Activated CD8-positive, alpha-beta T cell treated with anti-CD3 and anti-CD28 coated beads, Interleukin-2, amount 10 ng/mL, durations not matched to agents 7 days and 5 days (primary cell): ENCODE data around the gene CACNA1I. TPM values are rescaled to one million over a fixed set of nuclear protein-coding genes. Genes with fewer than 3 reads are reported as not detected.

ENCODE experiments used
- ATAC-seq: fragments of 150-1000 bp; cut with Tn5 transposase; one replicate; pipeline ENCODE4 v1.10.0; 2021; ENCODE audit warnings: moderate library complexity
- CTCF ChIA-PET: fragments of 350-600 bp; sonication (Branson Sonifier 250); formaldehyde crosslinking; loops from one replicate; lab custom pipeline; 2021; ENCODE audit warnings: antibody characterized with exemption; lab: Charles Lee
- POLR2A ChIA-PET: fragments of 350-600 bp; sonication (Branson Sonifier 250); formaldehyde crosslinking; loops from one replicate; lab custom pipeline; 2021; ENCODE audit warnings: antibody characterized with exemption; lab: Charles Lee
- DNase-seq: peaks from one replicate; pipeline ENCODE4 v3.0.0-alpha.2; 2020
- H3K27ac Mint-ChIP-seq: one replicate; pipeline ENCODE4 v1.8.0; 2021; ENCODE audit warnings: mild to moderate bottlenecking, mixed read lengths
- H3K27me3 Mint-ChIP-seq: one replicate; pipeline ENCODE4 v1.8.0; 2021; ENCODE audit warnings: low read depth, mixed read lengths
- H3K36me3 Mint-ChIP-seq: one replicate; pipeline ENCODE4 v1.8.0; 2021; ENCODE audit warnings: low read depth, mixed read lengths
- H3K4me1 Mint-ChIP-seq: one replicate; pipeline ENCODE4 v1.8.0; 2021; ENCODE audit warnings: low read depth, mixed read lengths
- H3K4me3 Mint-ChIP-seq: one replicate; pipeline ENCODE4 v1.8.0; 2021; ENCODE audit warnings: mild to moderate bottlenecking, mixed read lengths
- H3K9me3 Mint-ChIP-seq: one replicate; pipeline ENCODE4 v1.8.0; 2022; ENCODE audit warnings: mixed read lengths; ENCODE audit not compliant: insufficient read depth
- total RNA-seq, 2 experiments: library from RNA; stranded (reverse); gene quantifications; one replicate each; pipeline ENCODE4 v1.2.3, GENCODE V29; 2021

Gene CACNA1I
- total RNA-seq, 2 experiments from 2014 or later, result 0.60 to 0.74 TPM

DNA sequence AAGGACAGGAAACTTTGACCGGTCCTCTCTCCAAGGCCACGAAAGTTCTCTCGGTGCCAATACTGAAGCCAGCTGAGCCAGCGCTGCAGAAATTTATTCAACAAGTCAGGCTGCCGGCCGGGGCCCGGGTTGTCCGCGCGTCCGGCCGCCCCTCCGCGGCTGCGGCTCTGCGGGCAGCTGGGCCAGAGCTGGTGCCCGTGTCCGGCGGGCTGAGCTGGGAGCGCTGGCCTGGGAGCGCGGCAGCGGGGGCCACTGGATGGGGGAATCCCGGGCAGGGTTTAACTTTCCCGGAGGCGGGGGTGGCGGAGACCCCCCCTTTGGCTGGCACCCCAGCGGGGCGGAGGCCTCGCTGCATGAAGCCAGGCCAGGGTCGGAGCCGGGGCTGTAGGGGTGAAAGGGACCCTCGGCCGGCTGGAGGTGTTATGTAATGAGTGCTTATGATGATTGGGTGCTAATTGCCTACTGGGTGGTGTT is 12.3 kb upstream of the CACNA1I start:
- Mint-ChIP-seq H3K9me3 (no peaks in the 10 kb centered on the region), H3K4me1 (peaks cover 3% of the 10 kb centered on the region), H3K27me3 (peaks cover 48% of the 10 kb centered on the region), H3K4me3 (no peak overlapping the region), H3K27ac (no peak overlapping the region), H3K36me3 (no peaks in the 10 kb centered on the region)
- no peak for ATAC-seq
- ChIA-PET POLR2A (no interaction called here), CTCF (interaction anchor here (2.7 kb wide), 1 partner anchor 466 kb away, joined by 14 read pairs; no protein-coding TSS in a partner anchor)
- DNase-seq, result no peak

DNA sequence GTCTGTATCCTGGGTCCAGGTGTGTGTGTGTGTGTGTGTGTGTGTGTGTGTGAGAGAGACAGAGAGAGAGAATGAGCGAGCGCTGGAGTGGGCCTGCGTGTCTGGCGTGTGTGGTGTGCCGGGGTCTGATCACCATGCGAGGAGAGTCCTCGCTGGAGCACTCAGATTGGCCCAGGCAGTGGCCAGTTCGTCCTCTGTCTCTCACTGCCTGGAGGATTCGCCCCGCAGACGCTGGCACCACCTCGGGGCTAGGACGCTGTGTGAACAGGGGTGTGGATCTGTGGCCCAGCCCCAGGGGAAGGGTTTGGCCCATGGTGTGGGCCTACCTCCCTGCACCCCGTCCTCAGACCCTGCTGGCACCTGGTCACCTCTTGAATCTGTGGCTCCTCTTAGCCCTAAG is 11.6 kb upstream of the CACNA1I start:
- Mint-ChIP-seq H3K4me3 (no peak overlapping the region), H3K36me3 (no peaks in the 10 kb centered on the region), H3K4me1 (peaks cover 3% of the 10 kb centered on the region), H3K27me3 (peaks cover 45% of the 10 kb centered on the region), H3K9me3 (no peaks in the 10 kb centered on the region), H3K27ac (no peak overlapping the region)
- ATAC-seq (no peak), DNase-seq (no peak)
- POLR2A ChIA-PET, result no interaction called here
- CTCF ChIA-PET, result interaction anchor here (0.6 to 2.7 kb wide), 3 partner anchors 351 to 478 kb away, joined by 3 to 14 read pairs (median 3); no protein-coding TSS in a partner anchor

GRCh38 chr22:39559456-39560105 is 11.0 kb upstream of the CACNA1I start:
- Mint-ChIP-seq H3K9me3 (no peaks in the 10 kb centered on the region), H3K27me3 (peaks cover 39% of the 10 kb centered on the region), H3K27ac (no peak overlapping the region), H3K4me1 (peaks cover 3% of the 10 kb centered on the region), H3K36me3 (no peaks in the 10 kb centered on the region), H3K4me3 (no peak overlapping the region)
- no peak for ATAC-seq
- DNase-seq, result no peak
- POLR2A ChIA-PET, result no interaction called here
- CTCF ChIA-PET, result interaction anchor here (0.6 to 2.7 kb wide), 4 partner anchors 351 to 477 kb away, joined by 3 to 14 read pairs (median 3); no protein-coding TSS in a partner anchor

DNA sequence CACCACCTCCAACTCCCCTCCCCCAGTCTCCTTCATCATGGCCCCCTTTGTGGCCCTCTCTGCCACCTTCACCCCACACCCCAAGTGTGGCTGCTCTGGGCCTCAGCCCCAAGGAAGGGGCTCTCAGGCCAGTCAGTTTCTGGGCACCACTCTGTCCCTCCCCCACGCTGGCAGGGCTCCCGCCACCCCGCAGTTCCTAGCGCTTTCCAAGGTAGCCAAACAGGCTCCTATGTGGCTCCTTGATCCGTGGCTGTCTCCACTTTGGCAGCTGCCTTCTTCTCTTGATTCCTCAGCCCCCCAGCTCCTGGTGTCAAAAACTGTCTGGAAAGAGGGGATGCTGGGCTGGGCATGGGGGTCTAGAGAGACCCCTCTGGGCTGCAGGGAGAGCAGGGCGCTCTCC is 10.4 kb upstream of the CACNA1I start:
- H3K9me3 Mint-ChIP-seq, result no peaks in the 10 kb centered on the region
- ATAC-seq, result no peak
- DNase-seq, result no peak
- H3K4me1 Mint-ChIP-seq, result peaks cover 3% of the 10 kb centered on the region
- H3K27me3 Mint-ChIP-seq, result peaks cover 39% of the 10 kb centered on the region
- no peak overlapping the region for H3K27ac Mint-ChIP-seq
- POLR2A ChIA-PET, result no interaction called here
- CTCF ChIA-PET, result interaction anchor here (1.0 to 2.7 kb wide), 2 partner anchors 464 to 477 kb away, joined by 3 to 14 read pairs; no protein-coding TSS in a partner anchor
- no peaks in the 10 kb centered on the region for H3K36me3 Mint-ChIP-seq
- no peak overlapping the region for H3K4me3 Mint-ChIP-seq

GRCh38 chr22:39562839-39563489 is 7.6 kb upstream of the CACNA1I start:
- ATAC-seq (no peak), DNase-seq (no peak)
- Mint-ChIP-seq H3K36me3 (peaks cover 2% of the 10 kb centered on the region), H3K27ac (no peak overlapping the region), H3K27me3 (peaks cover 25% of the 10 kb centered on the region), H3K4me3 (no peak overlapping the region), H3K9me3 (no peaks in the 10 kb centered on the region), H3K4me1 (peaks cover 13% of the 10 kb centered on the region)
- ChIA-PET POLR2A (no interaction called here), CTCF (interaction anchor here (0.8 to 1.5 kb wide), 2 partner anchors 382 to 462 kb away, joined by 3 to 9 read pairs; no protein-coding TSS in a partner anchor)

- H3K27me3 Mint-ChIP-seq, result peaks cover 19% of the 10 kb centered on the region
- H3K4me1 Mint-ChIP-seq, result peaks cover 15% of the 10 kb centered on the region
- no peak for DNase-seq
- H3K27ac Mint-ChIP-seq, result no peak overlapping the region
- POLR2A ChIA-PET, result no interaction called here
- H3K36me3 Mint-ChIP-seq, result peaks cover 2% of the 10 kb centered on the region
- CTCF ChIA-PET, result no interaction called here
- H3K9me3 Mint-ChIP-seq, result no peaks in the 10 kb centered on the region
- H3K4me3 Mint-ChIP-seq, result no peak overlapping the region
- ATAC-seq, result no peak
Measured at GRCh38 chr22:39563571-39564428, 6.8 kb upstream of the CACNA1I start.

GRCh38 chr22:39565414-39565944 is 5.1 kb upstream of the CACNA1I start:
- ChIA-PET POLR2A (no interaction called here), CTCF (no interaction called here)
- peaks cover 9% of the 10 kb centered on the region for H3K27me3 Mint-ChIP-seq
- H3K27ac Mint-ChIP-seq, result no peak overlapping the region
- H3K4me3 Mint-ChIP-seq, result no peak overlapping the region
- DNase-seq, result no peak
- H3K4me1 Mint-ChIP-seq, result peaks cover 15% of the 10 kb centered on the region
- ATAC-seq, result no peak
- no peaks in the 10 kb centered on the region for H3K9me3 Mint-ChIP-seq
- H3K36me3 Mint-ChIP-seq, result peaks cover 2% of the 10 kb centered on the region

DNA sequence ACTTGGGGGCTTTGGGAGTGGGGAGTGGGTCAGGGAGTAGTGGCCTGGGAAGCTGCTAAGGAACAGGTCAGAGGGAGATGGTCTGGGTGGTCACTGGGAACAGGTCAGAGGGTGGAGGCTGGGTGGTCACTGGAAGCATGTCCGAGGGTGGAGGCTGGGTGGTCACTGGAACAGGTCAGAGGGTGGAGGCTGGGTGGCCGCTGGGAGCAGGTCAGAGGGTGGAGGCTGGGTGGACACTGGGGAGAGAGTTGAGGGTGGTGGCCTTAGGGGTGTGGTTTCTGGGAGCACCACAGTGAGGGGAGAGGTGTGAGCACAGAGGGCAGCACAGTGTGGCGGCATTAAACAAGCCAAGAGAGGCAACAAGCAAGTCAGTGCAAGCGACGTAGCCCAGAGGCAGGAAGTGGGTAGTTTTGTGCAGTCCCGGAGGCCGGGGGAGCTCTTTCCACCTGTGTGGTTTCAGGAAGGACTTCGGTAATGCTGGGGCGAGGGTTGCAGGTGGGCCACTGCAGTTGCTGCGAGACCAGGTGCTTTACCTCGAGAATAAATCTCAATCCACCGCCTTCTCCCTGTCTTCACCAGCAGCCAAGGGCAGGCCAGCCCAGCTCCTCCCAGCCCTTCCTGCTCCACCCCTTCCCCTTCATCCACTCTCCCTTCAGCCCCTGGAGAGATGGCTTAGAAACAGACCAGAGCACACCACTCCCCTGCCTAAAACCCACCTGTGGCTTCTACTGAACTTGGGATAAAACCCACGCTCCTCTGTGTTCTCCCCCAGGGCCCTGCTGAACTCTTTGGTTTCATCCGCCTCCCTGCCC is 3.2 kb upstream of the CACNA1I start:
- ChIA-PET CTCF (no interaction called here), POLR2A (no interaction called here)
- ATAC-seq (peak; percentile 92), DNase-seq (peak; percentile 70)
- Mint-ChIP-seq H3K4me3 (no peak overlapping the region), H3K27ac (peak overlapping the region; percentile 73), H3K36me3 (peaks cover 2% of the 10 kb centered on the region), H3K27me3 (peaks cover 8% of the 10 kb centered on the region), H3K4me1 (peaks cover 15% of the 10 kb centered on the region), H3K9me3 (no peaks in the 10 kb centered on the region)

GRCh38 chr22:39568278-39568981 is 2.1 kb upstream of the CACNA1I start:
- Mint-ChIP-seq H3K4me1 (peaks cover 15% of the 10 kb centered on the region), H3K36me3 (peaks cover 2% of the 10 kb centered on the region), H3K27ac (peak overlapping the region; percentile 17), H3K4me3 (no peak overlapping the region), H3K9me3 (no peaks in the 10 kb centered on the region), H3K27me3 (peaks cover 8% of the 10 kb centered on the region)
- no peak for ATAC-seq
- no peak for DNase-seq
- CTCF ChIA-PET, result no interaction called here
- POLR2A ChIA-PET, result no interaction called here

DNA sequence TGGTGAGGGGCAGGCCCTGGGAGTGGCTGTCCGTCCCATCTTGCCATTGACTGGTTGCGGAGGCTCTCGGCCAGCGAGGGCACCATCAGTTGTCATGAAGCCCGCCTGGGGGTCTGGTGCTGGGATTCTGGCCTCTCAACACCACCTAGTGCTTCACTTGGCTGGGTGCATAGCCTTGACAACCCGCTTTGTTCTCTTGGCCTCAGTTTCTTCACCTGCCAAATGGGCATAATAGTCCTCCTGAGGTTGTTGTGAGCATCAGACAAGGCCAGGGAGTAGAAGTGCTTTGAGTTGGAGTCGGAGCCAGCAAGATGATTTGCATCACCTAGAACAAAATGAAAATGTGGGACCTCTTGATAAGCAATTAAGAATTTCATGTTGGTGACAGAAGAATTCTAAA is 1.5 kb upstream of the CACNA1I start:
- ChIA-PET POLR2A (no interaction called here), CTCF (no interaction called here)
- Mint-ChIP-seq H3K27me3 (peaks cover 8% of the 10 kb centered on the region), H3K9me3 (no peaks in the 10 kb centered on the region), H3K4me3 (no peak overlapping the region), H3K4me1 (peaks cover 15% of the 10 kb centered on the region), H3K36me3 (peaks cover 2% of the 10 kb centered on the region), H3K27ac (no peak overlapping the region)
- no peak for ATAC-seq
- DNase-seq, result no peak
